Thyroid gland (tissue), 4 donors: ENCODE results near the gene BPIFA1.

Experiments used
- POLR2A ChIP-seq, 2 donors: fragments of 450-650 bp; IDR thresholded peaks; one replicate each; pipeline ENCODE4 v1.6.1; 2017; ENCODE audit warnings: antibody characterized with exemption in 2 of 2, mild to moderate bottlenecking in 2 of 2, moderate library complexity in 1 of 2
- TF ChIP-seq, protein P1 (sequence below), 6 experiments: fragments of 200-600 bp in 3 of 6; fragments of 450-650 bp in 3 of 6; sonication (generic) in 3 of 6; IDR thresholded peaks; one replicate each; pipeline ENCODE4 v1.5.1; 2016 to 2019; ENCODE audit warnings: antibody characterized with exemption in 6 of 6, mild to moderate bottlenecking in 2 of 6, inconsistent platforms in 1 of 6, moderate library complexity in 1 of 6

DNA sequence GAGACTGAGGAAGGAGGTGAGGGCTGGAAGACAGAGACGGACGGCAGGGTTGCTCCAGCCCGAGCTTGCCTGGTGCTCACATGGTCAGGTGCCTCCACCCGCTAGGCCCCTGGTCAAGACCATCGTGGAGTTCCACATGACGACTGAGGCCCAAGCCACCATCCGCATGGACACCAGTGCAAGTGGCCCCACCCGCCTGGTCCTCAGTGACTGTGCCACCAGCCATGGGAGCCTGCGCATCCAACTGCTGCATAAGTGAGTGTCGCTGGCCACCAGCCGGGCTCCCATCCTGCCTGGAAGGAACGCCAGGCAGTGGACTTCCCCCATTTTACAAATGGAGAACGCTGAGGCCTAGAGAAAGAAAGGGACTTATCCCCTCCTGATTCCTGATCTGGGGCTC, 55.1 kb downstream of the BPIFA1 start:
- TF ChIP-seq, protein P1, sequence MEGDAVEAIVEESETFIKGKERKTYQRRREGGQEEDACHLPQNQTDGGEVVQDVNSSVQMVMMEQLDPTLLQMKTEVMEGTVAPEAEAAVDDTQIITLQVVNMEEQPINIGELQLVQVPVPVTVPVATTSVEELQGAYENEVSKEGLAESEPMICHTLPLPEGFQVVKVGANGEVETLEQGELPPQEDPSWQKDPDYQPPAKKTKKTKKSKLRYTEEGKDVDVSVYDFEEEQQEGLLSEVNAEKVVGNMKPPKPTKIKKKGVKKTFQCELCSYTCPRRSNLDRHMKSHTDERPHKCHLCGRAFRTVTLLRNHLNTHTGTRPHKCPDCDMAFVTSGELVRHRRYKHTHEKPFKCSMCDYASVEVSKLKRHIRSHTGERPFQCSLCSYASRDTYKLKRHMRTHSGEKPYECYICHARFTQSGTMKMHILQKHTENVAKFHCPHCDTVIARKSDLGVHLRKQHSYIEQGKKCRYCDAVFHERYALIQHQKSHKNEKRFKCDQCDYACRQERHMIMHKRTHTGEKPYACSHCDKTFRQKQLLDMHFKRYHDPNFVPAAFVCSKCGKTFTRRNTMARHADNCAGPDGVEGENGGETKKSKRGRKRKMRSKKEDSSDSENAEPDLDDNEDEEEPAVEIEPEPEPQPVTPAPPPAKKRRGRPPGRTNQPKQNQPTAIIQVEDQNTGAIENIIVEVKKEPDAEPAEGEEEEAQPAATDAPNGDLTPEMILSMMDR (IDR thresholded peaks at IDR 0.05) = no peak
- no peak for TF ChIP-seq POLR2A (IDR thresholded peaks at IDR 0.05)
